GM21381 (cell line): ENCODE measurements around the gene SNX1.
"Not testable (repeated sequence)": the region's sequence is repeated elsewhere in the genome, so short reads cannot be mapped to it uniquely, and the experiment has no call there.

ENCODE experiments used
- ATAC-seq: cut with Tn5 transposase; IDR thresholded peaks from one replicate; pipeline ENCODE4 v1.9.1; 2021; ENCODE audit warnings: mild to moderate bottlenecking, moderate library complexity; ENCODE audit not compliant: unreplicated experiment

Gene SNX1

GRCh38 chr15:64072812-64073211, 23.0 kb upstream of the SNX1 start:
- ATAC-seq = no peak

- not testable (repeated sequence) for ATAC-seq
Measured at GRCh38 chr15:64073496-64073895, 22.3 kb upstream of the SNX1 start.

DNA sequence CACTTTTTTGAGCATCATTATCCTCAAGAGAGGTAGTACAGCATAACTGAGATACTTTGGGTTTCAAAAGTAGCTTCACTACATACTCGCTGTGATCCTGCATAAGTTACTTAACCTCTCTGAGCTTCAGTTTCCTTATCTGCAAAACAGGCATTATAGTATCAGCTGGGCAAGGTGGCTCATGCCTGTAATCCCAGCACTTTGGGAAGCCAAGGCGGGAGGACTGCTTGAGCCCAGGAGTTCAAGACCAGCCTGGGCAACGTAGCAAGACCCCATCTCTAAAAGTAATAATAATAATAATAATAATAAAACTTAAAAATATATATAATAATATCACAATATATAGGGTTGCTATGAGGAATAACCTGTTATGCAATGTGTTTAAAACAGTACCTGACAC, 13.0 kb upstream of the SNX1 start:
- no peak for ATAC-seq

DNA sequence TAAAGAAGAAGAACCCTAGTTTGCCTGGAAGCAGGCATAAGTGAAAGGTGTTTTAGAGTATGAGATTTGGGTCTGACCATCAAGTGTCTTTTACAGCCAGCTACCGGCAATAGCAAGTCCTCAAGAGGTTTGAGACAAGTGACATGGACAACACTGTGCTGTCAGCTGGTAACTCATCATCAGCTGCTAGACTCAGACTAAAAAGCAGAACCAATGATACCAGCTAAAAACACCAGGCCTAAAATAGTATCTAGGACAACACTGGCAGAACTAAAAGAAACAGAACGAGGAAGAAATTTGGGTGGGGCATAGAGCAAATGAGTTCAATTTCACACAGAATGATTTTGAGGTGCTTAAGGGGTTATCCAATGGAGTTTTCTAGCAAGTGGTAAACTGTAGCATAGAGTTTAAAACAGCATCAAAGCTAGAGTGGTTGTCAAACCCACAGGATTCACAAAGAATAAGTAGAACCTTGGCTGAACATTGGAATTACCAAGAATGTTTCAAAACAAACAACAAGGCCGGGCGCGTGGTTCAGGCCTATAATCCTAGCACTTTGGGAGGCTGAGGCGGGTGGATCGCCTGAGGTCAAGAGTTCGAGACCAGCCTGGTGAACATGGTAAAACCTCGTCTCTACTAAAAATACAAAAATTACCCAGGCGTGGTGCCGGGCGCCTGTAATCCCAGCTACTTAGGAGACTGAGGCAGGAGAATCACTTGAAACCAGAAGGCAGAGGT, 6.1 kb upstream of the SNX1 start:
- no peak for ATAC-seq

DNA sequence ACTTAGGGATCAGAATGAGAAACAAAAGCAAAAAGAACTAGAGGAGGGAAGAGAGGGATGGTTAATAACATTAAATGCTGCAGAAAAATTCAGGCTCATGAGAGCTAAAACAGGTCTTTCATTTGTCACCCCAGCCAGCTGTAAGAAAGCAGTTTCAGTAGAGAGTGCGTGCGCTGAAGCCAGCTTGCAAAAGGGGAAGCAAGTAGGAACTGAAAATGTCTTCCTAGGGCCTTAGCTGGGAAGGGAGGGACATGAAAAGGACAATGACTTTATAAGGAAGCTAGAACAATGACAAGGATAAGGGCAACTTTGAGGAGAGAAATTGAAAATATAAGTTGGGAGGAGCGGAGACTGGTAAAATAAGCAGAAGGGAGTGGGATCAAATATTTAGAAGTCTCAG, 5.3 kb upstream of the SNX1 start:
- no peak for ATAC-seq

DNA sequence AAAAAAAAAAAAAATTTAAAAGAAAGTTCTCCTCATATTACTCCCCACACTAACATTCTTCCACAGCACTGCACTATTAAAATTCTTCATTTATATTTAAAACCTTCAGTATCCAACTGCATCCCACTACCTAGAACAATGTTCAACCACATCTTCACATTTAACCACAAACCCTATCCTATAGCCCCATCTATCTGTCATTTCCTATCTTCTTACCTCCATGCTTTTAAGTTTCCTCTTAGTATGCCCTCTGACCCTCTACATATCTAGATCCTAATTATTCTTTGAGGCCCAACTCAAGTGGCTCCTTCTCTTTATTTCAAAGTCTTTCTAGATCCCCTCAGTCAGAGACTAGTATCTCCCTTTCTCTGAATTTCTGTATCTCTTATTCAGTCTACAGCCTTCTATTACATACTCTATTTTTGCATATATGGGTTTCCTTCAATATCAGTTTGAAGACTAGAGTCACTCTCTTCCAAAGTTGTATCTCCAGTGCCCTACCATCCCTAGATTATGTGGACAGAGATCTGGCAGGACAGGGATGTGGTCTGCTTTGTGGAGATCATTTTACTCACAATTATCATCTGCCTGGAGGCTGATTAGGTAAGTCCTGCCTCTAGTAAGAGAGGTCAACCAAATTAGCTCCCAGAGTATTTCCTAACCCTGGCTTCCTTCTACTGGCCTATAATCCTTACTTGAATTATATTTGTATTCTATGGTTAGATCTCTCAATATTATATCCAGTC, 3.5 kb upstream of the SNX1 start:
- ATAC-seq = no peak

DNA sequence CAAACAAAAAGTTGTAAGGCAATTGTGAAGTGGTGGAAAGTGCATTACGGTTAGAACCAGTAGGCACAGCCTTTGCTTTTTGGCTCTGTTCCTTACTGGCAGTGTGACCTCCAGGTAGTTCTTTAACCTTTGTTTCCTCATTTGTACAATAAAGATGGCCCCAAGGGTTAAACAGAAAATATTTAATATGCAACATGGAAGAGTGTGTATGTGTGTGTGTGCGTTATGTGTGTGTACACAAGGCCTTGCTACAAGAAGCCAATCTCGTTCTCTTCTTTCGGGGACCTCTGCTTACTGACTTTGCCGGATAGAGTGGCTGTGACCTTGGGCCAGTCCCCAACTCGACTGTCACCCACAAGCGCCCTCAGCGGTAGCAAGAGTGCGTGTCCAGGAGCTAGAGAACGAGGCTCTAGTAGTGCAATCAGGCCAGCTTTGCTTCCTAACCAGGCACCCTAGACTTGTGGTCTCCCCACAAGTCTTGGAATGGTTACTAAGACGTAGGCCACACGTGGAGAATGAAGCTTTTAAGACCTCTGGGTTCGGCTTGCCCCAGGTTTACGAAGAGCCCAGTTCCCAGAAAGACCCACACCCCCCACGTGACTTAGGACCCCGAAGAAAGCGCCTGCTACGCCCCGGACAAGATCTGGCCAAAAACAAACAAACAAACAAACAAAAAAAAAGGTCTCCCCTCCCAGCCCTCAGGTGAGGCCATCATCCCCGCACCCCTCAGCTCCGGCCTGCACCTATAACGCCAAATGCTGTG, 2.7 kb upstream of the SNX1 start:
- ATAC-seq = no peak

DNA sequence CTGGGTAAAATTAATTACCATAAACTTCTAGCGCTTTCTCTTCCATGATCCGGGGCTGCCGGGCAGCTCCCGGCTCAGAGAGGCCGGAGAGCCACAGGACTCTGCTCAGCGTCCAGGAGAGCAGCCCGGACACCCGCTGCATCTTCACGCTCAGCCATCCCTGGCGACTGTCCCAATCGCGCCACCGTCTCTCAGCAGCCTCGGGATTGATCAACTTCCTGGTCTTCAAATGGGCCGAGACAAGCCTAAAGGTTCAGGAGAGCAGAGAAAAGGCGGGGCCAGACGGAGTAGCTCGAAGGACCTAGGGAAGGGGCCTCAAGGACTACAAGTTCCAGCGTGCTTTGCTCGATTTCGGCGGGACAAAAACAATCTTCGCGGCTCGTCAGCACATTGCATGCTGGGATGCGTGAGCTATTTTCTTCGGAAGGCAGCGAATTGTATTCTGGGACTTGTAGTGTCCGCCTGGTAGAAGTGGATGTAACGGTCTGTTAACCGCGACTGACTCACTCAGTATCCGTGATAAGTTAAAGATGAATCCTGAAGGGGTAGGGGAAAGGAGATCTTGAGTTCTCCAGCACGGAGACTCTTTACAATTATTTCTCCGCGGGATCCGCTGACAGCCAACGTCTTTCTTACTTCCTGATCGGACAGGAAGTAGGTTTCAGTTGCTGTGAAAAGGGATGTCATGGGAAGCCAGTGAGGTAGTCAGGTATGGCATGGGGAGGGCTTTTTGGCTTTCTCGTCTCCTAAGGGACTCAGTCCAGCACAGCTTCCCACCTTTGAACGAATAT, 2.0 kb upstream of the SNX1 start, which contains the start of gene CIAO2A:
TSS of gene CIAO2A (minus strand) at position 212 of the 791 bp plus-strand sequence. CDS start at position 142, 70 bp downstream.
- peak; percentile 65 for ATAC-seq

DNA sequence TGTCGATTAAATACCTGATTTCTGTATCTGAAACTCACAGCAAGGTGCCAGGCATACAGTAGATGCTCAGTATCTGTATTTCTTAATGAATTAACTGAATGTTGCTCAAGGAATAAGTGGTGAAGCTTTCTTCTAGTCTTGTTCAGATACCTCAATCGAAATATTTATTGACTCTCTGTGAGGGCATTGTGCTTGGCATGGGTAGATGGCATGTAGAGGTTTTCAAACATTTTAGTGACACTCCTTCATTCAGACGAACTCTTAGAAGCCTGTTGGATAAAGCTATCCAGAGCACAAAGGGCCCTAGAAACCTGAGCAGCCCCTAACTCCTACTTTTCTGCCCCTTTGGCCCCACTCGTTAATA, 369 bp upstream of the SNX1 start:
- ATAC-seq = no peak

GRCh38 chr15:64096668-64097384, 1.0 kb downstream of the SNX1 start:
- no peak for ATAC-seq

DNA sequence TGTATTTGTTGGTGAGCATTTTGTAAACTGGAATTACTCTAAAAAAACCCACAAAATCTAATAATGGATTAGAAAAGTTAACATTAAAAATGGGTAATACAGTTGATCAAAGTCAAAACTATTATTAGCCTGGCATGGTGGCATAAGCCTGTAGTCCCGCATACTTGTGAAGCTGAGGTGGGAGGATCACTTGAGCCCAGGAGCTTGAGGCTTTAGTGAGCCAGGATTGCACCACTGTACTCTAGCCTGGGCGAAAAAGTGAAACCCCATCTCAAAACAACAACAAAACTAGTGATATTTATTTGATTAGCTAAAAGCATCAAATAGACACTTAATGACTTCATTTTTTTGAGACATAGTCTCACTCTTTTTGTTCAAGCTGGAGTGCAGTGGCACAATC, 3.6 kb downstream of the SNX1 start:
- no peak for ATAC-seq

DNA sequence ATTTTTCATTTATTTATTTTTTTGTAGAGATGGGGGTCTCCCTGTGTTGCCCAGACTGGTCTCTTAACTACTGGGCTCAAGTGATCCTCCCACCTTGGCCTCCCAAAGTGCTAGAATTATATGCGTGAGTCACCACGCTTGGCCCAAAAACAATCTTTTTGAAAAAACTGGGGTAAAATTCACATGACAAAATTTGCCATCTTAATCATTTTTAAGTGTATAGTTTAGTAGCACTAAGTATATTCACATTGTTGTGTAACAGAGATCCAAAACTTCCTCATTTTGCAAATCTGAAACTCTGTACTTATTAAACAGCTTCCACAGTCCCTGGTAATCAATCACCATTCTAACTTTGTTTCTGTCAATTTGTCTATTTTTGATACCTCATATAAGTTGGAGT, 5.2 kb downstream of the SNX1 start:
- no peak for ATAC-seq

- no peak for ATAC-seq
Measured at GRCh38 chr15:64102497-64102896, 6.7 kb downstream of the SNX1 start.

DNA sequence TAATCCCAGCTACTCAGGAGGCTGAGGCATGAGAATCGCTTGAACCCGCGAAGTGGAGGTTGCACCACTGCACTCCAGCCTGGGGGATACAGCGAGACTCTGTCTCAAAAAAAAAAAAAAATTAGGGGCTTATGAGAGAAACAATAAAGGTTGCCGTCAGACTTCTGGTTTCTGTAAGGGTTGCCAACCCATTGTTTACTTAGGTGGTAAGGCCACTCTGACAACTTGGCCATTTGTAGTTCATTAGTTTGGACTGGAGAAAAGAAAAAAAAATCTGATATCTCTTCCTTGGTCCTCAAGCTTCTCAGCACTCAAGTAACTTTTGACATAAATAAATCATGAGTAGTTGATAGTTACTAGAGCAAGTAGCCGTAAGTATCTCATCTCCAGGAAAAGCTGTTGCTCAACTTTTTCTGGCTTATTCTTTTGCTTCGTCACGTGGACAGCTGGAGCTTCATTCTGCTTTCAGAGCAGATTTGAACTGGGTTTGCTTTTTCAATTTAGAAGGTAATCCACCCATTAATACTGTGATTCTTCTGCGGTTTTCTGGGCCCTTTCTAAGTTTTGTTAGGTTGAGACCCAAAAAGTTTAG, 9.4 kb downstream of the SNX1 start:
- ATAC-seq = no peak

DNA sequence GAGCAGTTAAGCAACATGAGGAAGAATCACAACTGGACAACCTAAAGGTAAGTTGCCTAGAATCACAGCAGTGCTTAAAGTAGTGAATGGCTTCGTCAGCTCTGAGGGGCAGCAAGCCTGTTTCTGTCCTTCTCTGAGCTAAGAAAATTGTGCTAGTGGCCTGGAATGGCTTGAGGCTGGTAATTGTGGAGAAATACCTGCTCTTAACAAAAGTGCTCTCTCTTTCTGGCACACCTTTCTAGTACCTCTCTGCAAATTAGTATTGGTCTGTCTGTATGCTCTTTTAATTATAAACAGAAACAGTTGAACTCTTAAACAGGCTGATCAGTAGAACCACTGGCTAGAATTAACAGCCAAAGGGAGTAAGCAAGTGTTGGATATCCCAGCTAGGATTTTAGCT, 11.6 kb downstream of the SNX1 start:
- ATAC-seq = no peak

DNA sequence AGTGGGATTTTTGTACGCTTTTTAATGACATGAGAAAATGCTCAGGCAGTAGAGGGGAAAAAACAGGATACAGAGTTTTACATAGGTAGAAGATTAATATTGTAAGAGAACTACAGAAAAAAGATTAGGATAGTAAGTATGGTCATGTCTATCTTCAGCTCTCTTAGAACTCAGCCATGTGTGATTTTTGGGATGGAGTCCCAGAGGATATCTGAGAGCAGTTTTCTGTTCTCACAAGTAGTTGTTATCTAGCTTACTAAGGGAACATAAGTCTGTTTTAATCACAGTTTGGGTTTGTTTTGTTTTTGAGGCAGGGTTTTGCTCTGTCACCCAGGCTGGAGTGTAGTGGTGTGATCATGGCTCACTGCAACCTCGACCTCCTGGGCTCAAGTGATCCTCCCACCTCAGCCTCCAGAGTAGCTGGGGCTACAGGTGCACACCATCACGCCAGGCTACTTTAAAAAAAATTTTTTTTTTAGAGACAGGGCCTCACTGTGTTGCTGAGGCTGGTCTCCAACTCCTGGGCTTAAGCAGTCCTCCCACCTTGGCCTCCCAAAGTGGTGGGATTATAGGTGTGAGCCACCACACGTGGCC, 14.4 kb downstream of the SNX1 start:
- ATAC-seq = not testable (repeated sequence)

DNA sequence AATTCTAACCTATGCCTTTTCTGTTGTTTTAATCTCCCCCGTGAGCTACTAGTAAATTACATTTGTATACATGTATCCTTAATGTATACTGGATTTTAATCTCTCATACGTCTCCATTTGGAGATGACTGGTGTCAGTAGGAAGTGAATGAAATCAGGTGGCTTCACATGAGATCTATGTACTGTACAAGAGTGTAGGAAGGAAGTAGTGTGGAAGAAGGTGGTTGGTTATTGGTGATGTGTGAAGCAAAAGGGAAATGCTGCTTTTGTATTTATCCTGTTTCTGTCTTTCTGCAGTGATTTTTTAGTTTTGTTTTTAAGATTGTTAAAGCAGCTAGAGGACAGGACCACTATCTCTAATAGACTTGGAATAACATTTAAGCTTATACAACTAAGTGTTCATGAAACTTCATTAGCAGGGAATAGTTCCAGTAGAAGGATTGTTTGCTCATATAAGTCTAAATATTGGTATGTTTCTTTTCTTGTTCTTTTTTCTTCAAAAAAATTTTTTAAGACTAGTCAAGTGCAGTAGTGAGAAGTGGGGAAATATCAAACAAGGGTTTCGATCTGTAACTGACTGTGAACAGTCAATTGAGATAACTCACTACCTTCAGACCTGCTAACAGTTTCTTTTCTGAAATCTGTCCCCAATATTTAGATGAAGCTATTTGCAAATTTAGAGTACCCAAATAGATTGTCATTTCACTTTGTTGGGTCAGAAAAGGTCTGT, 15.3 kb downstream of the SNX1 start:
- no peak for ATAC-seq

GRCh38 chr15:64111679-64112050, 15.9 kb downstream of the SNX1 start:
- no peak for ATAC-seq
